Thyroid gland (tissue), 4 donors: ENCODE measurements around the gene CCDC117. TPM values are rescaled to one million over a fixed set of nuclear protein-coding genes. Genes with fewer than 3 reads are reported as not detected.

Source experiments
- DNase-seq, 2 donors: peaks; one replicate each; pipeline ENCODE4 v3.0.0-alpha.2; 2019
- H3K27ac ChIP-seq, 3 donors: fragments of 200-600 bp; sonication (generic); 1 replicate in 2 of 3; 2 replicates in 1 of 3; pipeline ENCODE4 v1.5.1; 2016 to 2019; ENCODE audit warnings: mild to moderate bottlenecking in 1 of 3, moderate library complexity in 1 of 3
- H3K27me3 ChIP-seq: fragments of 200-600 bp; sonication (generic); one replicate; pipeline ENCODE4 v1.5.1; 2019
- H3K36me3 ChIP-seq, 2 donors: fragments of 200-600 bp; sonication (generic); one replicate each; pipeline ENCODE4 v1.5.1; 2016 to 2019
- H3K4me1 ChIP-seq, 2 donors: fragments of 200-600 bp; sonication (generic); one replicate each; pipeline ENCODE4 v1.5.1; 2017 to 2019
- H3K4me3 ChIP-seq, 3 donors: fragments of 200-600 bp; sonication (generic); replicated peaks in 1 of 3; 1 replicate in 2 of 3; 2 replicates in 1 of 3; pipeline ENCODE4 v1.5.1; 2016; ENCODE audit warnings: mild to moderate bottlenecking in 1 of 3
- H3K9me3 ChIP-seq: fragments of 200-600 bp; sonication (generic); one replicate; pipeline ENCODE4 v1.5.1; 2017
- CTCF ChIP-seq, 6 experiments: fragments of 200-600 bp in 3 of 6; fragments of 450-650 bp in 3 of 6; sonication (generic) in 3 of 6; IDR thresholded peaks; one replicate each; pipeline ENCODE4 v1.5.1; 2016 to 2019; ENCODE audit warnings: antibody characterized with exemption in 6 of 6, mild to moderate bottlenecking in 2 of 6, inconsistent platforms in 1 of 6, moderate library complexity in 1 of 6
- POLR2A ChIP-seq, 2 donors: fragments of 450-650 bp; IDR thresholded peaks; one replicate each; pipeline ENCODE4 v1.6.1; 2017; ENCODE audit warnings: antibody characterized with exemption in 2 of 2, mild to moderate bottlenecking in 2 of 2, moderate library complexity in 1 of 2
- WGBS, 2 donors: methylation state at CpG; one replicate each; pipeline ENCODE4 v1.1.5; 2017; 5-methylcytosine and 5-hydroxymethylcytosine counted together
- intact Hi-C: fragments of 100-400 bp; cut with DNase I; formaldehyde crosslinking; loops from one replicate; pipeline ENCODE4 v1.15.1; 2023
- total RNA-seq, 4 donors: library from RNA; depleted of rRNA; stranded (reverse); fragments of >200 nt; gene quantifications; one replicate each; pipeline ENCODE4 v1.2.3, GENCODE V29; 2016

The CCDC117 gene
- total RNA-seq, result 10 to 100 TPM; 21.2 to 40.2 (median 26.5) TPM

GRCh38 chr22:28772633-28773460 is at the start of gene CCDC117:
CCDC117 (plus strand) TSS chr22:28772695; CDS start chr22:28772850, 155 bp downstream.
- peak within 1 kb of the TSS; percentile 96 to 100 (median 99) for H3K27ac ChIP-seq

GRCh38 chr22:28728002-28728401 is 44.5 kb upstream of the CCDC117 start:
- intact Hi-C loops, result no loop called here
- DNase-seq, result no peak
- Histone ChIP-seq H3K4me1 (no peaks in the 10 kb centered on the region), H3K27ac (no peak overlapping the region), H3K27me3 (no peaks in the 10 kb centered on the region), H3K9me3 (no peaks in the 10 kb centered on the region), H3K4me3 (no peak overlapping the region), H3K36me3 (no peaks in the 10 kb centered on the region)
- 89 to 100% methylated on average over 1 of the region's 1 CpG for WGBS, 2 donors
- TF ChIP-seq POLR2A (IDR thresholded peaks at IDR 0.05), result no peak
- TF ChIP-seq CTCF (IDR thresholded peaks at IDR 0.05), result no peak

More at GRCh38 chr22:28772633-28773460, at the start of gene CCDC117:
- H3K9me3 ChIP-seq, result no peaks in the 10 kb centered on the region
- peaks cover 0 to 2% of the 10 kb centered on the region in 2 donors for H3K36me3 ChIP-seq
- H3K4me1 ChIP-seq, result peaks cover 5 to 13% of the 10 kb centered on the region in 2 donors
- no peaks in the 10 kb centered on the region for H3K27me3 ChIP-seq
- intact Hi-C loops, result no loop called here
- peak; percentile 68 to 96 for TF ChIP-seq POLR2A (IDR thresholded peaks at IDR 0.05)
- TF ChIP-seq CTCF (IDR thresholded peaks at IDR 0.05), result peak in 3 of 6 experiments; percentile 41 to 52 (median 43)
- H3K4me3 ChIP-seq, result peak within 1 kb of the TSS; percentile 41 to 84 (median 60)
- 0 to 1% methylated on average over 18 to 23 of the region's 92 CpGs for WGBS, 2 donors
- DNase-seq, result peak; percentile 95 to 96

- Histone ChIP-seq H3K27me3 (no peaks in the 10 kb centered on the region), H3K36me3 (no peaks in the 10 kb centered on the region), H3K4me3 (no peak overlapping the region), H3K9me3 (no peaks in the 10 kb centered on the region), H3K4me1 (no peaks in the 10 kb centered on the region), H3K27ac (no peak overlapping the region)
- DNase-seq, result no peak
- no peak for TF ChIP-seq CTCF (IDR thresholded peaks at IDR 0.05)
- TF ChIP-seq POLR2A (IDR thresholded peaks at IDR 0.05), result no peak
- intact Hi-C loops, result no loop called here
- 94 to 96% methylated on average over 10 of the region's 10 CpGs for WGBS, 2 donors
Measured at GRCh38 chr22:28728621-28729313, 43.7 kb upstream of the CCDC117 start.

- H3K36me3 ChIP-seq, result no peaks in the 10 kb centered on the region
- no peaks in the 10 kb centered on the region for H3K9me3 ChIP-seq
- DNase-seq, result no peak
- intact Hi-C loops, result no loop called here
- peaks cover 0 to 5% of the 10 kb centered on the region in 2 donors for H3K4me1 ChIP-seq
- 96 to 100% methylated on average over 3 of the region's 3 CpGs for WGBS, 2 donors
- TF ChIP-seq POLR2A (IDR thresholded peaks at IDR 0.05), result no peak
- TF ChIP-seq CTCF (IDR thresholded peaks at IDR 0.05), result no peak
- H3K27me3 ChIP-seq, result no peaks in the 10 kb centered on the region
- no peak overlapping the region for H3K4me3 ChIP-seq
- H3K27ac ChIP-seq, result peak overlapping the region in 2 of 3 donors; percentile 10 to 40
Measured at GRCh38 chr22:28730179-28730578, 42.3 kb upstream of the CCDC117 start.
